GM19395 (cell line): Measurements from ENCODE around the gene ARHGAP36.

Experiments used
- ATAC-seq: cut with Tn5 transposase; IDR thresholded peaks from one replicate; pipeline ENCODE4 v1.9.1; 2021; ENCODE audit warnings: mild to moderate bottlenecking, moderate library complexity; ENCODE audit not compliant: unreplicated experiment

Gene ARHGAP36

GRCh38 chrX:131068945-131069719 is 11.0 kb downstream of the ARHGAP36 start:
- ATAC-seq = peak; percentile 72

GRCh38 chrX:131072871-131073571 is 14.9 kb downstream of the ARHGAP36 start:
- no peak for ATAC-seq

GRCh38 chrX:131073607-131074006 is 15.5 kb downstream of the ARHGAP36 start:
- no peak for ATAC-seq

- no peak for ATAC-seq
These were observed 23.9 kb downstream of the ARHGAP36 start for GRCh38 chrX:131081772-131082740.

GRCh38 chrX:131083510-131084142 is 25.5 kb downstream of the ARHGAP36 start:
- ATAC-seq = no peak

- no peak for ATAC-seq
These were observed 26.0 kb downstream of the ARHGAP36 start for GRCh38 chrX:131084145-131084544.

GRCh38 chrX:131136776-131137175 is 78.6 kb downstream of the ARHGAP36 start:
- ATAC-seq = no peak

- ATAC-seq = no peak
These were observed 80.9 kb downstream of the ARHGAP36 start for GRCh38 chrX:131139072-131139471.
